AG09319 (cell line): Measurements from ENCODE around the gene AMER3.

Experiments used
- DNase-seq: peaks from one replicate; pipeline ENCODE4 v3.0.0-alpha.2; 2010; ENCODE audit warnings: low read depth; ENCODE audit errors: extremely low read depth
- TF ChIP-seq, protein P1 (sequence below): IDR thresholded peaks from 2 replicates; pipeline ENCODE4 v1.5.1; 2011; ENCODE audit warnings: low read depth, mild to moderate bottlenecking, inconsistent platforms, low read length, moderate library complexity

AMER3 gene

DNA sequence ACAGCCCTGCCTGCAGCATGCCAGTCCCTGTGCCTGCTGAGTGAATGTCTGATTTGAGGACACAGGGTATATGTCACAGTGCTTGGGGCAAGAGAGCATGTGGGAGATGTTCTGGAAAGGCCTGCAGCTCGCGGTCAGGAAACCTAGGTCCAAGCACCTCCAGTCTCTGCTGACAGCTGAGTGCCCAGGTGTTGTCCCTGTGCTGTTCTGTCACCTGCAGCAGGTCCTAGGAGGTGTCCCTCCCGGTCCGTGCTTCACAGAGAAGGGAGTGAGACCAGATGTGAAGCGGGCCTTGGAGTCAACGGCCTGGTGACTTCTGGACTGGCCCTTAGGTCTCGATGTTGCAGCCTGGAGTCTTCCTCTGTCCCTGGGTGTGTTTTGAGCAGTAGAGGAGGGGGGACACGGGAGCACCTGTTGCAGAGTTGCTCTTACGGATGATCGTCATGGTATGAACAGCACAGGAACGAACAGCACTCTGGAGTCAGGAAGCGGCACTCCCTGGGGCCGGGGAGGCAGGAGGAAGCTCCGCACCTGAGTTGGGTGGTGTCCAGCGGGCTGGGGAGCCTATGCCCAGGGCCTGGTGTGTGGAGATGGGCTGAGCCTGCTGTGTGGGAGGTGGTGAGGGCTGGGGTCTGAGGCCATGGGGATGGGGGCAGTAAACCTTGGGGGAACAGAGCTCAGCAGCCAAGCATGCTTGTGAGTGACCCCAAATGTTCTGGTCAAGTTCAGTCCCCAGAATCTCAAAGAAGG, 59.8 kb downstream of the AMER3 start:
- TF ChIP-seq, protein P1, sequence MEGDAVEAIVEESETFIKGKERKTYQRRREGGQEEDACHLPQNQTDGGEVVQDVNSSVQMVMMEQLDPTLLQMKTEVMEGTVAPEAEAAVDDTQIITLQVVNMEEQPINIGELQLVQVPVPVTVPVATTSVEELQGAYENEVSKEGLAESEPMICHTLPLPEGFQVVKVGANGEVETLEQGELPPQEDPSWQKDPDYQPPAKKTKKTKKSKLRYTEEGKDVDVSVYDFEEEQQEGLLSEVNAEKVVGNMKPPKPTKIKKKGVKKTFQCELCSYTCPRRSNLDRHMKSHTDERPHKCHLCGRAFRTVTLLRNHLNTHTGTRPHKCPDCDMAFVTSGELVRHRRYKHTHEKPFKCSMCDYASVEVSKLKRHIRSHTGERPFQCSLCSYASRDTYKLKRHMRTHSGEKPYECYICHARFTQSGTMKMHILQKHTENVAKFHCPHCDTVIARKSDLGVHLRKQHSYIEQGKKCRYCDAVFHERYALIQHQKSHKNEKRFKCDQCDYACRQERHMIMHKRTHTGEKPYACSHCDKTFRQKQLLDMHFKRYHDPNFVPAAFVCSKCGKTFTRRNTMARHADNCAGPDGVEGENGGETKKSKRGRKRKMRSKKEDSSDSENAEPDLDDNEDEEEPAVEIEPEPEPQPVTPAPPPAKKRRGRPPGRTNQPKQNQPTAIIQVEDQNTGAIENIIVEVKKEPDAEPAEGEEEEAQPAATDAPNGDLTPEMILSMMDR: no peak

More for the DNA sequence above, 59.8 kb downstream of the AMER3 start:
- DNase-seq: no peak
